GM19372 (cell line): Measurements from ENCODE around the gene SLC41A3.

ENCODE experiments used
- ATAC-seq: cut with Tn5 transposase; IDR thresholded peaks from one replicate; pipeline ENCODE4 v1.9.1; 2021; ENCODE audit warnings: mild to moderate bottlenecking, low read depth, moderate library complexity; ENCODE audit not compliant: unreplicated experiment

SLC41A3 gene

DNA sequence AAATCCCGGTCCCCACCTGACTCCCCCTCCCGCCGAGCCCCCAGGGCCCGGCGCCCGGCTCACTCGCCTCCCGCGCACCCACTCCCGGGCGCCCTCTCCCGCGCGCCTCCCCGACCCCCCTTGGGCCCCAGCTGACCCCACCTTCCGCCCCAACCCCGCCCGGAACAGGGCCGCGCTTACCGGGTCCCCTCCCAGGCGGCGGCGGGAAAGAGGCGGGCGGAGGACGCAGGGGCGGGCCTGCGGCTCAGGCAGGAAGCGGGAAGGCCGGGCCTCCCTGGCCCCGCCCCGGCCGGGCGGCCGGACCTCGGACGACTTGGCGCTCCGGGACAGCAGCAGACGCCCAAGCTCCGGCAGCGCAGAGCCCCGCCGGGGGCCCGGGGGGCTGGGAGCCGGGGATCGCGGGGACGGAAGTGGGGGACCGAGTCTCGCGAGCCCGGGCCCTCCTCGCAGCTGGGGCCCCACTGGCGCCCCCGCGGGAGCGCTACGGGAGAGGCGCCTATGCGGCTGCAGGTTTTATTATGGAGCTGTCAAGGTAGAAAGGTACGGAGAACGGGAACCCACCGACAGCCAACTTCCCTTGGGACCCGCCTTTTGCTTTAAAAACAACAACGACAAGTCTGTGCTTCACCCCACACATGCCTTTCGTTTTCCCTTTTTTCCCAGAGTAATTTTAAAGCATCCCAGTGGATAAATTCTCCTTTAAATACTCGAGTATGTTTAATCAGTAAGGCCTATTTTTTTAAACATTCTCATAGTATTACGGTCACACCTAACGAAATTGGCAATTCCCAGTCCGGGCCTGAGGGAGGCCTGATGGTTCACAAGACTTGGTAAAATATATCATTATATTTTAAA lies at the start of gene SLC41A3:
TSS of gene SLC41A3 (minus strand) at position 212 of the 855 bp plus-strand sequence. CDS start 15,905 bp downstream, outside the sequence.
- peak; percentile 90 for ATAC-seq

DNA sequence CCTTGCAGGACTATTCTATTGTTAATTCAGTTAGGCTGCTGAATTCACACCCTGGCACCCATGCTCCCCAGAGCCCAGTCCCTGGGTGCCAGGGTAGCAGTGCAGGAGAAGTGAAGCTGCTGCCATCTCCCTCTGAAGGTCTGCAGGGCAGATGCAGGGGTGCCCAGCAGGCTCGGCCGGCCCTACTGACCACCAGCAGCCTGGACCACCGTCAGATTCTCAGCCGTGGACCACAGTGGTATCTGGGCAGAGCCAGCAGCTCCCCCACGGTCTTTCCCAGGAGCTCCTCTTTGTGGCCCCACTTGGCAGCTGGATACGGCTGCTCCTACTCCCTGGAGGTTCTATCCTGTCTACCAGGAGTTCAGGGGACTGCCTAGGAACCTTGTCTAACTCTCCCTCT lies 49.7 kb upstream of the SLC41A3 start:
- no peak for ATAC-seq

DNA sequence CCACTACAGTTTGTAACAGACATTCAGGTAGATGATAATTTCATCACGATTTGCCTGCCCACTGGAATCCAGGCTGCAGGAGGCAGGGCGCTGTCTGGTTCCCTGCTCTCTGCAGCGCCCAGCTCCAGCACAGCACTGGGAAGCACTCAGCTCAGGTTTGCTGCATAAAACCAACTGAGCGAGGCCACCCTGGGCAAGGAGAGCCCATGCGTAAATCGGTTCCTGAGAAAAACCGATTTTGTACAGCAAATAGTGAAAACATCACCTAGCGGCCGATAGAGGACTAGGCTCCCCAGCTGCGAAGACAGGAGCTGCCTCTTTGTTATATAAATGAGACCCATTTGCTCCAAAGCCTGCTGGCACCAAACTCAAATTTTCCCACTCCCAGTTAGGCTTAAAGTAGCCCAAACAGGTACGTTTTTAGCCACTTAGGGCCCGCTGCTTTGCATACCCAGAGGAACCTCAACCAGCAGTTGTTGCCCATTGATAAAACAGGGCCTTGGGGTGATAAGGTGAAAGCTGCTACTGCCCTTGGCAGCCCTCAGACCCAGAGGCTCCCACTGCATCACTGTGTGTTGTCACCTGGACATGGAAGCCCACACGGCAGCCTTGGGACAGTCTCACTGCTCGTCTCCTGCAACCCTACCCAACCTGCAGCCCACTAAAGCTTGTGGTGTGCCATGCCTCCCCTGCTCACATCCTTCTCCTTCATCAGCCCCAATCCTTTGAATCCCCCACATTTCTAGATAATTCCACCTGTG lies 49.0 kb upstream of the SLC41A3 start:
- no peak for ATAC-seq

DNA sequence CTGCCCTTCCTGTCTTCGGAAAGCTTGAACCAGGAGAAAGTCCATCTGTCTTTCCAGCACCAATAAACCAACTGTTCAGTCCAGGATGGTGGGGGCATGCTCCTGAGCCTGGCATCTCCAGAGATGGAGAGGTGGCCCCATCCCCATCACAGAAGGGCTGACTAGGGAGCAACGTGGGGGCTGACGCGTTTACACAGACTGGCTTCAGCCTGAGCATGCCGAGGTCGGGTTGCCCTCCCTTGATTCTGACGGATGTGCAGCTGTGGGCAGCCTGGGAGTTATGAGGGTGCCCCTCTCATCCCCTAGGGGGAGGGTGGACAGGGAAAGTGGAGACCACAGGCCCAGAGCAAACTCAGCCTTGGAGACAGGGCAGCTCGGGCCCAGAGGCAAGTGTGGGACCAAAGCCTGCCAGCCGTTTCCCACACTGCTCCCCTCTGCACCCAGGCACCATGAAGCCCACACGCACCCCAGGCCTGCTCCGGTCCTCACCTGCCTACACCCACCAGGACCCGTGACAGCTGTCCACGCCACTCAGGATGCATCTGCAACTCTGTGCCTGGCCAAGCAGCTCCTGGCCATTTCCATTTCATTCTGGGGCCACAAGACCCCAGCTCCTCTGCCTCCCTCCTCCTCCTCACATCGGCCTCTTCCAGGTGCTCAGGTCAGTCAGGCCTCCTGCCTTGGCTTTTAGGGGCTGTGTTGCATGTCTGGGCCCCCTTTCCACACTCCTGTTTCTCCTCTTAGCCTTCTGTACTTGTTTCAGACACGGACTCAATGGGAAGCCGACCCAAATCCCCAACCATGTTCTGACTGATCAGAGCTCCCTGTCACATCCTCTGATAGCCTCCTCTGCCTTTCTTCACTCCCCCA lies 48.2 kb upstream of the SLC41A3 start:
- no peak for ATAC-seq

DNA sequence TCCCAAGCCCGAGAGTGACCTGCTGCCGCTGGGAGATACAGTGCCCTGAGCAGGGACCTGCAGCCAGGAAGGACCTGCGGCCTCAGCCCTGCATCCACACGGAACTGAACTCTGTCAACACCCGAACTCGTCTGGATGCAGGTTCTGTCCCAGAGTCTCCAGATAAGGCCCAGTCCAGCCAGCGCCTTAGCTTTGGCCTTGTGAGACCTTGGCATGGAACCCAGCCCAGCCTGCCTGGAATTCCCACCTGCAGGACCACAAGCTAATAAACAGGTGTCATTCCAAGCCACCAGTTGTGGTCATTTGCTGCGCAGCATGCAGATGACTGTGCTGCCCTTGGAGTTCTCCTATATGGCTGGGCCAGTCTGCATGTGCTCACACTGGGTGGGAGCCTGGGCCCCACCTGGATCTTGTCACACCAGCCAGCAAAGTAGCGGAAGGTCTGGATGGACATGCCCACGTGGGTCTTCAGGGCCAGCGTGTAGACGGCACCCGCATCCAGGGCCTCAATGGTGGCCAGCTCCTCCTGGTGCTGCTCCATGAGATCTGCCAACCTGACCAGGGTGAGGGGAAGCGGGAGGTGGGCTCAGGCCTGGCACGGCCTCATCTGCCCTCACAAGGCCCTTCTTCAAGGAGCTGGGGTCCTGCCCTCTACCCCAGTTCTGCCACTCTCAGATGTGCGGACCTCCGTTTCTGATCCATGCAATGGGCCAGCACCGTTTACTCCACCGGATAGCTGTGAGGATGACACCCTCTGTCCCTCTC lies 47.2 kb upstream of the SLC41A3 start:
- ATAC-seq: no peak

DNA sequence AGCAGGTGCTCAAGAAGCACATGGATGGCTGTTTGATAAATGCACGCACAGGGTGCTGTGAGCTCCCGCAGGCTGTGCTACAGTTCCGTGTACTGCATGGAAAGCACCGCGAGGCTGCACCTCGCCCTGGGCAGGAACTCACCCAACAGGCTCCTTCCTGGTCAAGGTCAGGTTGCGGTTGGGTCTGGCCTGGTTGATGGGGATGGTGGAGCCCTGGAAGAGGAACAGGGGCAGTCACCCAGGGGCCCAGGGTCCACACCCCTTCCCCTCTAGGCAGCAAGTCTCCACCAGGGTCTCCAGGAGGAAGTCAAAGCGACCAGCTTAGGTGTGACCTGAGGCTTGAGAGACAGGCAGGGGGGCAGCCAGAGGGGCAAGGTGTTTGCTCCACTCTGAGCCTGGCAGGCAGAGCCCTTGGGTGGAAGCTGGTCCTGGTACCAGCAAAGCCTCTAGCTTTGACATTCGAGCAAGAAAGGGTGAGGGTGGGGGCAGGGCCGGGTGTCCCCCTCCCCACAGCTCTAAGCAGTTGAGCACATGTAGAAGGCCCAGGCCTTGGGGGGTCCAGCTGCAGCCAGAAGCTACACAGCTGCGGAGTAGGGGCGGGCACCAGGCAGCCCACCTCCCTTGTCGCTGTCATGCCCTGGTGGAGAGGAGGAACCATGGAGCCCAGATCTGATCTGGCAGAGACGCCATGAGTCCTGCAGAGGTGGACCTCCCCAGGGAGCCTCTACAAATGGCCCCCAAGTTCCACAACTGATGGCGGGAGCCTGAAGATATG lies 46.3 kb upstream of the SLC41A3 start:
- ATAC-seq: no peak

DNA sequence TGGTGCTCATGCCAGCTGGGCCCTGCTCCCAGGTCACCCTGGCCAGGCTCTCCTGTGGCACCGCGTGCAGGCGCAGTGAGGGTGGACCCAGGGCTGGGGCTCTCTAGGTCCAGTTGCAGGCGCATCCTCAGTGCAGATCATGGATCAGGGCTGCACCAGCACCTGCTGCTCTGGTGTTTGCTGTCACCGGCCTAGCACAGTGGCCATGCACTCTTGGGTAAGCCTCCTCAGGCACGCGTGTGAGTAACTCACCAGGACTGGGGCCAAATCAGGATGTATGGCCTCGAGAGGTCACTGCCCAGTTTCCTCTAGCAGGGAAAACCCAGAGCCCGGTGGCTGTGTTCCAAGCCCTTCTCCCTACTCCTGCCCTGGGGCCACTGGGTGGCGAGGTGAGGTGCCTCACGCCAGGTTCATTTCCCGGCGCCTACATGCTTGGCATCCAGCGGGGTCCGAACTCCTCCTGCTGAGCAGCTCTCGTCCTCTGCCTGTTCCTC lies 45.5 kb upstream of the SLC41A3 start:
- ATAC-seq: no peak

DNA sequence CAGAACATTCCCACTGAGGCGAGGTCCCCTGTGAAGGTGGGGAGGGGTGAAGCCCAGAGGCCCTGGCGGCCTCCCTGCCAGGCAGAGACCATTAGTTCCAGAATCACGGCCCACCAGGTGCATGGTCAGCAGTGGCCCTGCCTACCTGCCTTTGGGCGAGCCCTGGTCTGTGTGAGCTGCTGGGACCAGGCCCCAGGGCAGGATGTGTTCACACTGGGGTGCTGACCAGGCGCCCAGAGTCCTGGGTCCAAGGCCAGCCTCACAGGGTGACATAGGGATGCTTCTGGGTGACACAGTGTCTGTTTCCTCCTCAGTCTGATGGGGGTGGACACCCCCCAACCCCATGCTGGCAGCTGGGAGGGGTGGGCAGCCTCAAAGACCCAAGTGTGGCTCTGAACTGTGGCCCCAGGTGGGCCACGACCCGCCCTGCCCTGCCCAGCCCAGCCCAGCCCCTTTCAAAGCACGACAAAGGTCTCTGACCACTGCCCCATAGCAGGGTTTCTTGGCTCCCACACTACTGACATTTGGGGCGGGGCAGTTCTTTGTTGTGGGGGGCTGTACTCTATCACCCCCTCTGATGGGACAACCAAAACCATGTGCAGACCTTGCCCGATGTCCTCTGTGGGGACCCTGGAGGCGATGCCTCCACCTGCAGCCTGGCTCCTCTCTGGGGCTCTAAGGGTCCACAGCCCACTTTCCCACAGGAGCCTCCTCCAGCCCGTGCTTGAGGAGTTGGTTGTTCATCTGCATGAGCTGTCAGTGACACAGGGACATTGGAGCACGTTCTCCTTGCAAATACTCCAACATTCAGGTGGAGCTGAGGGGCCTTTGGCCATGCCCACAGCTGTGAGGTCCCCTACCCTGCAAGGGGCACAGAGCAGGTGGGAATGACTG lies 44.8 kb upstream of the SLC41A3 start:
- ATAC-seq: no peak

DNA sequence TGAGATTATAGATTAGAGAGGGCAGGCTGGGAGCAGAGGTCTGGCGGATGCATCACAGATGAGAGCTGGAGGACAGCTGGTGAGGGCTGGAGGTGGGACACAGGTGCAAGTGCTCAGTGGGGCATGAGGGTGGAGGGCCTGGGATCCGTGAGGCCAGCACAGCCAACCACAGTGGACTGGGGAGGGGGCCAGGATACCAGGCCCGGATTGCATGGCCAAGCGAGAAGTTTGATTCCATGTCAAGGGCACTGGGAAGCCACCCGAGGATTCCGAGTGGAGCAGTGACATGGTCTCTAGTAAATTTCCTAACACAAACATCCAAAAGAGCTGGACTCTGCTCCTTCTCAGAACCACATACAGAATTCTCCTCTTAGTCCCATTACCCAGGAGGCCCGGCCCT lies 44.0 kb upstream of the SLC41A3 start:
- no peak for ATAC-seq

DNA sequence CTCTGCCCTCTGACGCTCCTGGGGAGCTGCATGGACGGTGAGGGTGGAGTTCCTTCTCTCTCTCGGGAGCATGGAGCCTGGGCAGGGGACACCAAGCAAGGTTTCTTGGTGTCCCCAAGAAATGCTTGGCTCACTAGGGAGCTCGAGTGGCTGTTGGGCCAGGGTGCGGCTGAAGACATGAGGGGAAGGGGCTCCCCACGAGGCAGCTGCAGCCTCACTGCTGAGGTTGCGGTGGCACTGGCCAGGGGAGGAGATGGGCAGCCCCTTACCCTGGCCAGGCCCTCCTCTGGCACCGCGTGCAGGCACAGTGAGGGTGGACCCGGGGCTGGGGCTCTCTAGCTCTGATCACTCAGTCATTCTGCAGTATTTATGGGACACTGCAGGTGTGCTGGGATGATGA lies 43.5 kb upstream of the SLC41A3 start:
- ATAC-seq: no peak

DNA sequence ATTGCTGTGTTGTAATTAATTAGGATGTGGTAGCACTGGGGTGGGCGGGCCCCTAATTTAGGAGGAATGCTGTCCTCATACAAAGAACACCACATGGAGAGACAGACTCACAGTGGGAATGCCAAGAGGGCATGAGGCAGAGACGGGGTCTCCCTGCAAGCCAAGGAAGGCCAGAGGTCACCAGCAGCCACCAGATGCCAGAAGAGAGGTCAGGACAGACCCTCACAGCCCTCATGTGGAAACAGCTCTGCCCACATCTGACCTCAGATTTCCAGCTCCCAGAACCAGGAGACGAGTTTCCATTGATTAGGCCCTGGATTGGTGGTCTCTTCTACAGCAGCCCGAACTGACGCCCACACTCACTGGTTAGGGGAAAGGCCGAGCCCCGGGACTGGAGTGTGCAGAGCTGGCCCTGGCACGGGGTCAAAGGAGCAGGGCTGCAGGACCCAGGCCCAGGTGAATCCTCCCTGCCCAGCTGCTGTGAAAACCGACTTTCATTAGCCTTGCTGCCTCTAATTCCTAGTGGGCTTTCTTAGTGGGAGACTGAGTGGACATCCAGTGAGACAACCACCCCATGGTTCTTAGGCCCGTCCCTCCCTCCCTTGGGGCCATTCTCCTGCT lies 43.0 kb upstream of the SLC41A3 start:
- ATAC-seq: no peak

DNA sequence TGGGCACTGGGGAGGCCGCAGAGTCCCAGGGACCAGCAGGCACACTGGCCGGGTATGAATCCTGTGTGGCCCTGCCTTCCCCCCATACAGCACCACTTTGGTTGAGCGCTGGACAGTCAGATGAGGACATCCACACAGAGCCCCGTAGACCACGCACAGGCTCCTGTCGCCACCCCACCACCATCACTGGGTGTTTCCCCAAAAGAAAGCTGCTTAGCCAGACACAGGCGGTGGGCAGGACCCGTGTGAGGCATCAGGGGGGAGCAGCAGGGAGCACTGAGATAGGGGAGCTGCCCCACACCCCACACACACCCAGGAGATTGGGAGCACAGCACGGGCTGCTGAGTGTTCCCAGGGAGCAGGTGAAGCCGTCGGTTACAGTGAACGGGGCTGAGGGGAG lies 42.4 kb upstream of the SLC41A3 start:
- no peak for ATAC-seq

DNA sequence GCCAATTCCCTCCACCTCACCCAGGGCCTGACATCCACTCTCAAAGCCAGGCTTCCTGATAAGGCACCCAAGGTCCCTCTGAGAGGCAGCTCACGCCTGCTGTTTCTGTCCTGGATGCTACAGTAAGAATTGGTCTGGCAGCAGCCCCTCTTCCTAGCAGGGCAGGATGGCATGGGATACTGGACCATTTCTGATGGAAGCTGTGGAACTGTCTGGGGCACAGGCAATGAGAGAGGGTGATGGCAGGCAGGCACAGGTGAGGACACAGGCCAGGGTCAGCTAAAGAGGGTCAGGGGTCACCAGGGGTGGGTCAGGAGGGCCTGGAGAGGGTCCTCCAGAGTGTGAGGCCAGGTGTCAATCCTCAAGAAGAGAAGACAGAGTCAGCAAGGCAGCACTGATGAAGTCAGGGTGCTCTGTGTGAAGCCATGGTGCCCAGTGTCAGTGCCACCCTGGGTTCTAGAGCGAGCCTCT lies 41.9 kb upstream of the SLC41A3 start:
- ATAC-seq: no peak

DNA sequence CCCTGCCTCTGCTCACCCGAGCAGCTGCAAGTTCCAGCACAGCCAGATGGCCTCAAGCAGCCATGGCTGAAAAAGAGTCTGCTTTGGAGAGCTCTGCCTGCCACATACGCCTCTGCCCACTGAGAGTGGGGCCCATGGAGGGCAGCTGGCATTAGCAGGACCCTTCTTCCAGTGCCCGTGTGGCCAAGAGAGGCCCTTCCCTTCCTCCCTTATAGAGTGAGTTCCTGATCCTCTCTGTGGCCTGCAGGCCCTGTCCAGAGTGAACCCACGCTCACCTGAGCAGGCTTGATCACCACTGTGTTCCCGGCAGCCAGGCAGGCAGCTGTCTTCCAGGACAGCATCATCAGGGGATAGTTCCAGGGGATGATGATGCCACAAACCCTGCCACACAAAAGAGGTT lies 41.4 kb upstream of the SLC41A3 start:
- no peak for ATAC-seq

DNA sequence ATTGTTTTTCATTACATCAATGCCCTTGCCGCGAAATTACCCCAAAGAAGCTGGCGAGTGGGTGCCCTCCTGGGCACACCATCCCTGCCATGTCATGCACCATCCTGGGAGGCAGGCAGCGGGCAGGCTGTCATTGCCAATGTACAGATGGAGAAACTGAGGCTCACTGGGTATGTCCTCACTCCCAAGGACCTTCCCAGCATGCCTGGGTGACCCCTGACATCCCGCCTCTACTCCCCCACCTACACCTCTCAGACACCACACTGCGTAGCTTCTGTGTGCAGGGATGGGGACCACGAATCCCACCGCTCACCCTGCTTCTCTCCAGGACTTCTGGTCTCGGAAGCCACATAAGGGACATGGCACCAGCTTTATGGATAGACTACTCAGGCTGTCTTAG lies 41.0 kb upstream of the SLC41A3 start:
- no peak for ATAC-seq

DNA sequence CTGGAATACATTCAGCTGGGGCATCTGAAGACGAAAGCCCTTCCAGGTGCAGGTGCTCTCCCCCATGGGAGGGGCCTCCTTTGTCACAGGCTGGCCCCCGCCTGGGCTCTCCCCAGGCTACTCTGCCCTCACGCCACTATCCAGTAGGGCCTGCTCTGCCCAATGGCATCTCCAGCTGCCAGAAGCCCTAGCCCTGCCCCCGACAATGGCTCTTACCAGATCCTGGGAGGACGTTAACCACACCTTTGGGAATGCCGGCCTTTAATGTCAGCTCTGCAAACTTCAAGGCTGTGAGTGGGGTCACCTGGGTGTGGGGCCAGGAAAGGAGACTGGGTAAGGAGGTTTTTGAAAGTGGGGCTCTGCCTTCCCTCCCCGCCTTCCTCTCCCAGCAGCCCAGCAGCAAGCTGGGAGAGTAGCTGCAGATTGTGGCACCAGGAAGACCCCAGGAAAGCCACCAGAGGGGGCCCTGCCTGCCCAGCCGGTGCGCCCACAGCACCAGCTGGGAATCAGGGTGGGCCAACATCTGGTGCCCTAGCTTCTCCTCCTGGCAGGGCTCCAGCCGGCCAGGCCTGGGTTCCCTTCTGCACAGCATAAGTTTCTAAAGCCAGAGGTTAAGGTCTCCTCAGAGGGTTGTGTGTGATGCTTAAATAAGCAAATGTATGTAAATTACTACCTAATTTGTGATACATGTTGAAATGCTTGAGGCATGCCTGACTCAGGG lies 40.4 kb upstream of the SLC41A3 start:
- no peak for ATAC-seq

DNA sequence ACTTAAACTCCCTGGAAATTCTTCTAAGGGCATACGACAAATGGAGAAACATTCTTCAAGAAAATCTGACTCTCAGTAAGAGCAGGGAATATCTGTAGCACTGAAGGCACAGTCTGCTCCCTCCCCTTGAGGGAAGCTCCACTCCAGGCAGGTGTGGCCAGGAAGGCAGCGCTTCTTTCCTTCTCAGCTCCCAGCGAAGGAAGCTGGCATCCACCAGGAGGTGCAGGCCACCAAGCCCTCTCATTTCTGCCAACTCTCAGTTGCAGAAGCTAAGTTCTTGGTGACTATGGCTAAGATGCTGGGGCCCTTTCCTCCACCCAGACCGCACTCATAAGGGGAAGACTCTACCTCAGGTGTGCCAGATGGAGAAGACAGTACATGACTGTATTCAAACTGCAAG lies 37.7 kb upstream of the SLC41A3 start:
- no peak for ATAC-seq
